Measurements from ENCODE around the gene FN3K.

The FN3K gene

DNA sequence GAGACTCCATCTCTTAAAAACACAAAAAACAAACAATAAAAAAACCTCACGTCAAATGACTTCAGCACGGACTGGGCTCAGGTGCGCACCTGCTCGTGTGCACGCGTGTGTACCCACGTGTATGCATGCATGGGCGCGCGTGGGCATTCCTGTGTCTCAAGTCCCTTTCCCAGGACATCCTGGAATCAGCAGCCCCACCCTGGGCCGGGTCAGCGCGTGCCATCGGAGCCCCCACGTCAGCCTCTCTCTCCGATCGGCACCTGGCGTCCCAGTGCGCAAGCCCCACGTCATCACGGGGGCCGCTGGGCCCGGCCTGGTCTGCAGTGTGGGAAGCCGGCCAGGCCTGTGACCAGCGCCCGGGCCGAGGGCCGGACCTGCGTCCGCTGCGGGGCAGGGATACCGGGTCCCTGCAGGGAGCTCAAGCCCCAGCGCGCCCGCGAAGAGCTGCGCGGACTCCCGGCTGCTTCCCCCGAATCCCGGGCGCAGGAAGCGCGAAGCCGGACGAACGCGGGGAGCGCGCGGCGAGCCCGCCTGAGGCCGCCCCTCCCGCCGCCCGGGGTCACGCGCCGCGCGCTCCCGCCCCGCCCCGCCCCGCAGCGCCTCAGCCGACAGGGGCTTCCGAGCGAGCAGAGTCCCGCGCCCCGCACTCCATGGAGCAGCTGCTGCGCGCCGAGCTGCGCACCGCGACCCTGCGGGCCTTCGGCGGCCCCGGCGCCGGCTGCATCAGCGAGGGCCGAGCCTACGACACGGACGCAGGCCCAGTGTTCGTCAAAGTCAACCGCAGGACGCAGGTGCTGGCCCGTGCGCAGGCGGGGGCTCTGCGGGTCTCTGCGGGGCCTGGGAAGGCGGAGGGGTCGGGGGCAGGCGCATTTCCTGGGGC lies at the start of gene FN3K:
Gene FN3K (plus strand): TSS at position 629 of the 880 bp plus-strand sequence. CDS start 22 bp downstream, at position 651.
- DNase-seq (ENCODE audit: low read depth in 2 of 2) = no peak

DNA sequence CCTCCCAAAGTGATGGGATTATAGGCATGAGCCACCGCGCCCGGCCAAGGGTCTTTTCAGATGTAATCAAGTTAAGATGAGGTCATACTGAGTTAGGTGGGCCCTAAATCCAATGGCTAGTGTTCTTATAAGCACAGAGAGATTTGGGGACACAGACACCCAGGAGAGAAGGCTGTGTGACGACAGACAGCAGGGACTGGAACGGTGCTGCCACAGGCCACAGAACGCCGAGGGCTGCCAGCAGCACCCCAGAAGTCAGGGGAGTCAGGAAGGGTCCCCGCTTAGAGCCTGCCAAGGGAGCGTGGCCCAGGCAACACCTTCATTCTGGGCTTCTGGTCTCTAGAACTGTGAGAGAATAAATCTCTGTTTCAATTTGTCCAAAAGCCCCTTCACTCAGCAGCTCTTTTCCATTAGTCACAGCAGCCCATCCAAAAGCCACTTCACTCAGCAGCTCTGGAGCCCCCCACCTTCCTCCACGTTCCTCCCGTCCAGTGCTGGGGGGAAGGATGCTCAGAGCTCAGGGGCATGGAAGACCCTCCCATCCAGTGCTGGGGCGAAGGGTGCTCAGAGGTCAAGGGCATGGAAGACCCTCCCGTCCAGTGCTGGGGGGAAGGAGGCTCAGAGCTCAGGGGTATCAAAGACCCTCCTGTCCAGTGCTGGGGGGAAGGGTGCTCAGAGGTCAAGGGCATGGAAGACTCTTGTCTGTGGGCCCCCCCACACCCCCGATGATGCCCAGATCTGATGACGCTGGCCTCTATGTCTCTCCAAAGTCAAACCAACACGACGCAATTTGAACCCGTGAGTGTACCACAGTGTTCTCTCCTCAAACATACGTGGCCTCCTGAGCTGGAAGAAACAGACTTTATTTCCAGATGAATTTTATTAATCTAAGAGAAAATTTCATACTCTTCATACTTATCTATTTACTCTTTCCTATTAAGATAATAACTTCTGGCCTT lies 48.8 kb upstream of the FN3K start:
- no peak for DNase-seq (ENCODE audit: low read depth in 2 of 2)

DNA sequence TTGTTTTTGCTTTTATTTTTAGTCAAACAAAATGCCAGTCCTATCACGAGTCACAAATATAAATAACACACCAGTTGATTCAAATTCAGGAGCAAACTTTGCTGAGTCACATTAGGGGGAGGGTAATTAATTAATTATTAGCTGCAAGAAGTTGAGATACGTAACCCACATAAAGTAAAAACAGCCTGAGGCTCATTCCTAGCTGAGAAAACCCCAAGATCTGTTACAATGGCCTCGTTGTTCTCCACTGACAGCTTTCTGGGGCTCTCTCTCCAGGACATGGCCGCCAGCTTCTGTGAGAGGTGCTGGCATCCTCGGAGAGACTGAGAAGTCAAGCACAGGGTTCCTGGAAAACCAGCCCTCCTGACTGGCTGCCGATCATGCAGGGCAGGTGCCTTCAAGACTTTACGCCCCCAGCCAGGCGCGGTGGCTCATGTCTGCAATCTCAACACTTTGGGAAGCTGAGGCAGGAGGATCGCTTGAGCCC lies 48.0 kb upstream of the FN3K start:
- no peak for DNase-seq (ENCODE audit: low read depth in 2 of 2)

DNA sequence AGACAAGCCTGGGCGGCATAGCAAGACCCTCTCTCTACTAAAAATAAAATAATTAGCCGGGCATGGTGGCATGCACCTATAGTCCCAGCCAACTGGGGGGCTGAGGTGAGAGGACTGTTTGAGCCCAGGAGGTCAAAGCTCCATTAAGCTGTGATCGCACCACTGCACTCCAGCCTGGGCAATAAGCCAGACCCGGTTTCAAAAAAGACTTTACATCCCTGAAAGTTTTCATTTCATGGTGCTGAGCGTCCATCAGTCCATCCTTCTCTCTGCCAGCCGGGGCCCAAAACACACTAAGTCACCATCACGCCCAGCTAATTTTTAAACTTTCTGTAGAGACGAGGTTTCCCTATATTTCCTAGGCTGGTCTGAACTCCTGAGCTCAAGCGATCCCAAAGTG lies 47.5 kb upstream of the FN3K start:
- DNase-seq (ENCODE audit: low read depth in 2 of 2) = no peak

DNA sequence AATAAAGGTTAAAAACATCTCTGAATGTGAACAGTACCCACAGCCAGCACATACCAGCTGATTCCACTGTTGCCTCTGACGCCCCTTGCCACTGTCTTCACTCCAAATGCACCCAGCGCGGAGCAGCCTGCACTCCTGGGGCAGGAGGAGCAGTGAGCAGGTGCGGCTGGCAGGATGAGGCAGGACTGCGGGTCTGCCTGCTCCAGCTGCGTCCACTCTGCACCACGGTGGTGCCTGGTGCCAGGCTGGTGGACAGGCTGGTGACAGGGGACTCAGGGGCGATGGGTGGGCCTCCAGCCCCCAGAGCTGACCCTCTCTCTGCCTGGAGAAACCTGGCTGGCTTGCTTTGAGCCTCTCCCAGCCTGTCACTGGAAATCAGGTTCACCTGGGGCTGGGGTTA lies 46.3 kb upstream of the FN3K start:
- no peak for DNase-seq (ENCODE audit: low read depth in 2 of 2)

DNA sequence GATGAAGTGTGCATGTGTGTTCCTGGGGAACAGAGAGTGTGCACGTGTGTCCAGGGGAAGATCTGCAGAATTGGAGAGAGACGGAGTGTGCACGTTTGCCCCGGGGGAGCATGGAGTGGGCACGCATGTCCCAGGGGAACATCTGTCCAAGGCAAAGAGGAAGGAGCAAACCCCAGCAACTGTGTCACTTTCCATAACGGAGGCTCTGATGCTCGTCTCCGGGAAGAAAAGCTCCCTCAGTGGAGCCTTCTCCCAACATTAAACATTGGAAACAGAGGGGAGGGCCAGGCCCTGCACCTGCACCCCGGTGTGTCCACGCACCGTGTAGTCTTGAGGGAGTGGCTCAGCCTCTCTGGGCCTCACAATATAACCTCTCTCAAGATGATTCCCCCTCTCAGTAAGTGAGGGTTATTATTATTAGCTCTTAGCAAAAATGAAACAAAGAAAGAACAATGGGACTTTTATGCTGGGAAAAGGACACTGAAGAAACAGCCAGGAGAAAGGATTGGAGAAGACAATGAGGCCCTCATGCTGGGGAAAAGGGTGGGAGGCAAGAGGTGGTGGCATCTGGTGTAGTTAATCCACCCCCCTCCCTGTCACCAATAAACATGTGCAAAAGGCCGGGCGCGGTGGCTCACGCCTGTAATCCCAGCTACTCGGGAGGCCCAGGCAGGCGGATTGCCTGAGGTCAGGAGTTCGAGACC lies 44.5 kb upstream of the FN3K start:
- DNase-seq (ENCODE audit: low read depth in 2 of 2) = no peak

DNA sequence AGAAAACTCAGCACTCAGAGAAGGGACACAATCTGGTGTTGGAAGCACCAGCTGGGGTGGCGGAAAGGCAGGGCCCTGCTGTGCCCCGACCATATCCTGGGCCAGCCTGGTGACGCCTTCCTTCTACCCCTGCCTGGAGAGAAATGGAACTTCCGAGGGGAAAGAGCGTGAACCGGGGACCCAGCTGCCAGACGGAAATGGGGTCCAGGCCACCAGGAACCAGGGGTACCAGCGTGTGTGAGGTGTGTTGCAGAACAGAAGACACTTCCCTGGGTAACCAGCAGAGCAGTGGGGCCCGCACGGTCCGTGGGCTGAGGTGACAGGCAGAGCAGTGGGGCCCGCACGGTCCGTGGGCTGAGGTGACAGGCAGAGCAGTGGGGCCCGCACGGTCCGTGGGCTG lies 43.7 kb upstream of the FN3K start:
- no peak for DNase-seq (ENCODE audit: low read depth in 2 of 2)

DNA sequence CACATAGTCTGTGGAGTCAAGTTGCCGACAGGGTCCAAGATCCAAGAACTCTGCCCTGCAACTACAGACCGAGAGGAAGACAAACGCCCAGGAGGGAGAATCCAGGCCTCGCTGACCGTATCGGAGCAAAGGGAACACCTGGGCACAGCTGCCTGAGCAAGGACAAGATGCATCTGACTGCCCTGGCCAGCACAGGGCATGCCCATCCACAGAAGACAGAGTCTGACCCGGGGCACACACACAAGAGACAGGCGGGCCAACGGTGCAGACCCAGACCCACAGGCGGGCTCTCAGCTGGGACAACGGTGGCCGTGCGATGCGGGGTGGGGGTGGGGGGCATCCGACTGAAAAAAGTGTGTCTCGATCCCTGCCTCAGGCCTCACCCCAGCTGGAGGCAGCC lies 43.1 kb upstream of the FN3K start:
- DNase-seq (ENCODE audit: low read depth in 2 of 2) = no peak

DNA sequence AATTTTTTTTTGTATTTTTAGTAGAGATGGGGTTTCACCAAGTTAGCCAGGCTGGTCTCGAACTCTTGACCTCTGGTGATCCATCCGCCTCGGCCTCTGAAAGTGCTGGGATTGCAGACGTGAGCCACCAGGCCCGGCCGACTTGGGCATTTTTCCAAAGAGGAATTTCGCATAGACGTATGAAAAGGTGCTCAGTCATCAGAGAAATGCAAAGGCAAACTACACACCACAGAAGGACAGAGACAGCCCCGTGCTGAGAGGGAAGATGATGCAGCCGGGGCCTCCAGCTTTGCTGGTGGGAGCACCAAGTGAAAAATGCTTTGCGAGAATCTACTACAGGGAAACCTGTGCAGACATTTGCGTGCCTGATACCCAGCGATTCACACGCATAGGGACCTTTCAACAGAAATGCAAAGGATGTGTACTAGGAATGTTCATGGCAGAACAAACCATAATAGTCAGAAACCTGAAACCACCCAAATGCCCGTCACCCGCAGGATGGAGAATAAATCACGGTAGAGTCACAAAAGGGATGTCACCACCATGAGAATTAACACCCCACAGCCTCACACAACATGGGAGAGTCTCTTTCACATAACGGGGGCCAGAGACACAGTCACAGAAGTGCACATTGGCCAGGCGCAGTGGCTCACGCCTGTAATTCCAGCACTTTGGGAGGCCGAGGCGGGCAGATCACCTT lies 42.1 kb upstream of the FN3K start:
- no peak for DNase-seq (ENCODE audit: low read depth in 2 of 2)

DNA sequence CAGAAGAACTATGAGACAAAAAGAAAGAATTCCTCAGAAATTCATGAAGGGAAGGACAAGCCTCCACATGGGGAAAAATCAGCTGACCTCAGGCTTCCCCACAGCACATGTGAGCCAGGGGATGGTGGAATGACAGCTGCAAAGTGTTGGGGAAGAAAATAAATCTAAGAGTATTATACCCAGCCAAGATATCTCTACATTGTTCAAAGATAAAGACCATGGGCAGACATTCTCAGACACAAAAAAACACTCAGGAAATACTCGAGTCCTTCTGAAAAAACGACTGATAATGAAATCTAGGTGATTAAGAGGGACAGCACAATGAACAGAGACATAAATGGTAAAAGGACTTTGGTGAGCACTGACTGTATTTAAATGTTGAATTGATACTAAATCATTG lies 40.8 kb upstream of the FN3K start:
- no peak for DNase-seq (ENCODE audit: low read depth in 2 of 2)

DNA sequence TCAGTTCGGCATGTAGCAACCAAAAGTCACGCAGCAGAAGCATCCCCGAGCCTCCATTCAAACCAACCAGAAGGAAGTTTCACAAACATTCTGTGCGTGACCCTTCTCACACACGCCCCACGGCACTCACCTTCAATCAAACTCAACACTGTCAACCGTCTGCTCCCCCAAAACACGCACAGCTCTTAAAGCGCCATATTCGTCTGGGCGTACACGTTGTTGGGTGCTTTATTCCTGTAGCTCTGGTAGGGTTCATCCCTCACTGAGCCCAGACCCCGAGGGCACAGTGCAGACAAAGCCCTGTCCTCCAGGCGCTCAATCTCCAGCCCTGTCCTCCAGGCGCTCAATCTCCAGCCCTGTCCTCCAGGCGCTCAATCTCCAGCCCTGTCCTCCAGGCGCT lies 39.2 kb upstream of the FN3K start:
- no peak for DNase-seq (ENCODE audit: low read depth in 2 of 2)

DNA sequence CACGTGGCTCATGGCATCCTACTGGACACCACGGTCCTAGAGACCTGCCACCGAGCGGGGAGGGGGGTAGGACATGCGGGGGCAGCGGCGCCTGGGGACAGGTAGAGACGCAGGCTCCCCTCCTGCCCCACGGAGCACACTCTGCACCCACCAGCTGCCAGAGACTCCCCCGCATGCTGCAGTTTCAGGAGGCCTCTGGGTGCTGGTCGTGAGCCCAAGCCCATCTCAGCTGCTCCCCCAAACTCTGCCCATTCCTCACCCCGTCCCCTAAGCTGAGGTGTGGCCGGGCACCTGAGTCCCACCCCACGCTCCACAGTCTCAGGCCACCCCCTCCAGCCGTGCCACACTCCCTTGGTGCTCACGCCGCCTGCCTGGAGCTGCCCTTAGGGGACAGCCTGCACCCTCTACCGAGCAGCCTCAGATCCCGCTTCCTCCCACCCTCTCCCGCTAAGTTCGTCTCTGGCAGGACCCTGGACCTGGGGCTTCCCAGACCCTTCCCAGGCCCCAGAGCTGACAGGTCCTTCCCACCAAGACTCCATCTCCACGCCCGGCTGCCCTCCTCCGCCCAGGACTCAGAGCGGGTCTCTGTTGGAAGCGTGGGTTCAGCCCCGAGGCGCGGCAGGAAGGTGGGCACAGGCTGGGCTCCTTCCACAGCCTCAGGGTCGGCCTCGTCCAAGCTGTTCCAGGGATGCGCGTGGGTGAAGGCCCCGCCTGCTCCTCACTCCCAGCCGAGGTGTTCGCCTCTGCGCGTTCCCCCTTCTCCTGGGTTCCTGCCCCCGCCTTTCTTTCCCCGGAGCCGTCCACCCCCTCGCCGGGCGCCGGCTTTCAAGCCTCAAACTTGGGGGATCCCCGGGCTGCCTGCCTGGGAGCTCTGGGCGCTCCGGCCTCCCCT lies 38.3 kb upstream of the FN3K start:
- DNase-seq (ENCODE audit: low read depth in 2 of 2) = no peak

DNA sequence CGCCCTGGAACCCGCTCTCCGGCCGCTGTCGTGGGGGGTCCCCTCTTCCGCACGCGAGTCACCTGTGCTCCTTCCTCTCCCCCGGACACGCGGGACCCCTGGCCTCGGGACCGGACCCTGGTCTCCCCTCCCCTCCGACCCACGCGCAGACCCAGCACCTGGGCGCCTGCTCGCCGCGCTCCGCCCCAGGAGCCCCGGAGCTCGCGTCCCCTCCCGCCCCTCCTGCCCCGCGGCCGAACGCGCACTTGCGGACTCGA lies 37.7 kb upstream of the FN3K start:
- no peak for DNase-seq (ENCODE audit: low read depth in 2 of 2)

DNA sequence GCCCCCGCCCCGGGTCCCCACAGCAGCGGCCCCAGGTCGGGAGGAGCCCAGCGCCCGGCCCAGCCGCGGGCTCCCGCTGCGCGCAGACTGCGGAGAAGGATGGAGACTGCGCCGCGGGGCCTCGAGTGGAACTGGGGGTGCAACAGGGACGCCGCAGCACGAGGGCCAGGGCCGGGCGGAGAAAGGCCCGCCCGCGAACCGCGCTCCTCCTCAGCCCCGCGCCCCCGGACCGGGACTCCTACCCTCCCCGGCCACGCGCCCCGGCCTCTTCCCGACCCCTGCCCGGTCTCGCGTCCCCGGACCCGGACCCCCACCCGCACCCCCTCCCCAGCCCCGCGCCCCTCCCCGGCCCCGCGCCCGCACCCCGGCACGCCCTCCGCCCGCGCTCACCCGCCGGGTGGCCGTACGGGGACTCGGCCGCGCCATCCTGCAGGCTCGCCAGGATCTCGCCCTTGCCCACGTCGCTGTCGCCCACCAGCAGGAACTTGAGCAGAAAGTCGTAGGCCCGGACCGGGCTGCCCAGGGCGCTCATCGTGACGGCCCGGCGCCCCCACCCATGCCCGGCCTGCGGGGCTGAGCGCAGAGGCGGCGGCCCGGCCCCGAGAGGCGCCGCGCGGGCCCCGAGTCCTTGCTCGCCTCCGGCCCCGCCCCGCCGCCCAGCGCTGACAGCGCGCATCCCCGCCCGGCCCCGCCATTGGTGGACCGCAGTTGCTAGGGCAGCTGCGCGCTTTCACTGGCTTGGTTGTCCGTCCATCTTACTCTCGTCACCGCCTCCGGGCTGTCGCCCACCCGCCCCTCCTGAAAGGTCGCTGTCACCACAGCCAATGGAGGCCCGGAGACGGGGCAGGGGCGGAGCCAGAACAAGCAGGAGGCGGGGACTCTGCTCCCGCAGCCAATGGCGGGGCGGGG lies 37.1 kb upstream of the FN3K start, which contains the start of gene RAB40B:
Gene RAB40B (minus strand): TSS at position 634 of the 909 bp plus-strand sequence. CDS start 102 bp downstream, at position 532.
- DNase-seq (ENCODE audit: low read depth in 2 of 2) = peak; percentile 95 to 97

DNA sequence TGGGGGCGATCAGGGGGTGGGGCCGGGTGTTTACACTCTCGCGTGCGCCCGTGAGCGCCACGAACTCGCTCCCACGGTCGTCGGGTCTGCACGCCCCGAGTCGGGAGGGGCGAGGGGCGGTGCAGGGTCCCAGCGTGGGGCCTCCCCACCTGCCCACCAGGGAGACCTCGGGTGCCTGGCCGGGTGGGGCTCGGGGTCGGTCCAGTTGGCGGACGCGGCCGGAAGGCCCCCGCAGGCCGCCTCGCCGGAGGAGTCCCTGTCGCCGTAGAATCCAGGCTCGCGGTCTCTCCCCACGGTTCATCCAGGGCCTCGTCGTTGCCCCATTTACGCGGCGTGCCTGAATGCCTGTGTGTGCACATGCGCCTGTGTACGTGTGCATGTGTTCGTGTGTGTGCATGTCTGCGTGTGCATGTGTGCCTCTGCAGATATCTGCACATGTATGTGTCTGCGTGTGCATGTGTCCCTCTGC lies 36.4 kb upstream of the FN3K start:
- DNase-seq (ENCODE audit: low read depth in 2 of 2) = no peak

DNA sequence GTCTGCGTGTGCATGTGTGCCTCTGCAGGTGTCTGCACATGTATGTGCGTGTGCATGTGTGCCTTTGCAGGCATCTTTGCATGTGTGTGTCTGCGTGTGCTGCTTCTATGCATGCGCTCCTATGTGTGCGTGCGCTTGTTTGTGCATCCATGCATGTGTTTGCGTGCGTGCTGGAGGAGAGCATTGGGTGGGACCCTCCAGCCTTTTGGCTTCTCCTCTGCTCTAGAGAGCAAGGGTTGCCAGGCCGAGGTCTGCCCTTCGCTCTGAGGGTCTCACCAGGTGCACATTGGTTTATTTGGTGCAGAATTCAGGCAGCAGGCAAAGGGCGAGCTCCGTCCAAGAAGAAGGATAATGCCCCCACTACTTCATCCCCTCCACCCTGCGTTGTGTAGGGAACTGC lies 35.9 kb upstream of the FN3K start:
- no peak for DNase-seq (ENCODE audit: low read depth in 2 of 2)

DNA sequence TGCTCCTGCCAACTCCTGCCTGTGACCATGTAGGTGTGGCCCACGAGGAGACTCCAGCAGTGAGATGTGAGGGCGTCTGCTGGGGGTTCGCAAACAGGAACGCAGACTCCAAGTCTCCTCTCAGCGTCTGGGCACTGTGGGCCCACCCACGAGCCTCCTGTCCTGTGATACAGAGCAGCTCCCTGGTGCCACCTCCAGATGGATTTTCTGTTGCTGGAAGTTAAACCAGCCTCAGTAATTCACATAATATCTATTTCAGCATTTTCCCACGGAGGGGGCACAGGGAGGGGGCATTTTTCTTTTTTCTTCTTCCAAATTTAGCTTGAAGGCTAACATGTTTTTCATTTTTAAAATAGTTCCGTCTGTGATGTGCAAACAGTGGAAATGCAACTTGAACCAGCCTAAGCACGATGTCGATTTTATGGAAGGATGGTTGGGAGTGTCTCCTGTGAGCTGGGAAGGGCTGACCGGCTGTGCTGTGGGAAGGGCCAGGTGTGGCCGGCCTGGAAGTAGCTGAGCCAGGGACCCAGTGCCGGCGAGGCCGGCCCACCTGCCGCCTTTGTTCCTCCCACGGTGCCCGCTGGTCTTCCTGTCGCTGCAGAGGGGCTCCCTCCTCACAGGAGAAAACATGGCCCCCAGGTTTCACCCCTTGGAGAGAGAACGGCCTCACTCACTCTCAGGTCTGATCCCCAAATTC lies 33.0 kb upstream of the FN3K start:
- DNase-seq (ENCODE audit: low read depth in 2 of 2) = no peak

DNA sequence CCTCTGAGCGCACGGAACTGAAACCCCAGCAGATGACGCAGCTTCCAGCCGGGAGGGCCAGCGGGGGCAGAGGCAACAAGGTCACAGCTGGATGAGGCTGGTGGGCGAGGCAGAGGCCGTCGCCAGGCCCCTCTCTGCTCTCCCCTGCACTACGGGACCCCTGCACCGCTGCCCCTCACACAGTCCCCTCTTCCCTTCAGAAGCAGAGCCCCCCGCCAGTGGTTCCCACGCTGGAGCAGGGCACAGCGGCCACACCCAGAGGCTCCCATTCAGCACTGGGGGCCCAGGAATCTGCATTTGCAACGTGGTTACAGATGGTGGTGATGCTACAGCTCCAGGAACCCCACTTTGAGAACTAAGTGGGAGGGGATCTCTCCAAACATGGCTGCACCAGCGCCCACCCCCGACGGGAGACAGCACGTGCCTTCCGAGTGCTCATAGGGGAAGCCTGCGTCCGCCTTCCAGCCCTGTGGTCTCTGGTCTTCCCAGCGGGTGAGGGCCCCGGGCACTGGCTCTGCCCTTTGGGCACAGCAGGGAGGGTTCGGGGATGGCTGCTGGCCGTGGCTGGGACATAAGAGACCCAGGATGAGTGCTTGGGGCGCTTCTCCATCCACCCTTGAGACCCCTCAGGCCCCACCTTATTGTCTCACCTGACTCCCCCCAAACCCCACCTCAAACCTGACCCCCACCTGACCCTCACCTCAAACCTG lies 32.2 kb upstream of the FN3K start:
- no peak for DNase-seq (ENCODE audit: low read depth in 2 of 2)
